Keratinocyte (primary cell): ENCODE data around the gene TRIP6.
A peak's percentile ranks its signal among the peaks of the same experiment; 100 is the strongest.

Experiments used
- EZH2 ChIP-seq: IDR thresholded peaks from one replicate; pipeline ENCODE4 v1.6.1; 2012; ENCODE audit warnings: inconsistent platforms, mild to moderate bottlenecking, low read length, moderate library complexity
- TF ChIP-seq, protein P1 (sequence below), 3 experiments: IDR thresholded peaks in 1 of 3; conservative IDR thresholded peaks in 1 of 3; optimal IDR thresholded peaks in 1 of 3; 2 replicates in 2 of 3; 3 replicates in 1 of 3; pipeline versions ENCODE3 to v1.5.1; 2011; ENCODE audit warnings: low read length in 3 of 3, mild to moderate bottlenecking in 3 of 3, moderate library complexity in 2 of 3, control low read depth in 1 of 3, inconsistent platforms in 1 of 3; ENCODE audit not compliant: insufficient read depth in 2 of 3; ENCODE audit errors: extremely low read depth in 1 of 3

DNA sequence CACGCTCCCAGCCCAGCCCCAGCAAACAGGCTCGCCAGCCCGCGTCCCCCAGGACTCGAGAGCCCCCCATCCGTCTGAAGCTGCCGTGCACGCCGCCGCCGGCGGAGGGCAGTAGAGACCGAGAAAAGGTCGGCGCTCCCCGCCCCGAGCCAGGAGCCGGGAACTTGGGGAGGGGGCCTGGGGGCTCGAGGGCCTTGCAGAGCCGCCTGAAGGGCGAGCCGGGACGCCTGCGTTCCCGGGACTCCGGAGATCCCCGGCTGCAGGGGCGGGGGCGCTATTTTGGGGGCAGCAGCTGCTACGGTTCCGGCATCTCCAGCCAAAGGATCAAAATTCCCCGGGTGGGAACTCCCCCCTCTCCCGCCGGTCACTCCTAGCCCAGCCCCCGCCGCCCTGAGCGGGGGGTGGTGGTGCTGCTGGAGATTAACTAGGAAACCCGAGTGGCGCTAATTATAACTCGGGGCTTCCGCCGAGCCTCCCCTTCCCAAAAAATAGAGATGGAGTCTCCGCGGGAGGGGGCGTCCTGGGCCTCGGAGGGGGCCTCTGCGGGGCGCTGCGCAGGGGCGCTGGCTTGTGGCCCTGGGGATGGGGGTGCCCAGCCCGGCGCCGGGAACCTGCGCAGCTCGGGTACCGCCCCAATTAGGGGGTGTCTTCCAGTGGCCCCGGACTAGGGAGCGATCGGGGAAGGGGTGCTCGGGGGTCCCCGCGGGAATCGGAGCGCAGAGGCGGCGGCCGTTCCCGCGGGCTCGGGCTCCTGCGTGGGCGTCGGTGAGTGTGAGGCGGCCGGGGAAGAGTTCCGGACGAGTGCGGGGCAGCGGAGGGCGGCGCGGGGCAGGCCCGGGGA is 27.9 kb downstream of the TRIP6 start:
- TF ChIP-seq, protein P1, sequence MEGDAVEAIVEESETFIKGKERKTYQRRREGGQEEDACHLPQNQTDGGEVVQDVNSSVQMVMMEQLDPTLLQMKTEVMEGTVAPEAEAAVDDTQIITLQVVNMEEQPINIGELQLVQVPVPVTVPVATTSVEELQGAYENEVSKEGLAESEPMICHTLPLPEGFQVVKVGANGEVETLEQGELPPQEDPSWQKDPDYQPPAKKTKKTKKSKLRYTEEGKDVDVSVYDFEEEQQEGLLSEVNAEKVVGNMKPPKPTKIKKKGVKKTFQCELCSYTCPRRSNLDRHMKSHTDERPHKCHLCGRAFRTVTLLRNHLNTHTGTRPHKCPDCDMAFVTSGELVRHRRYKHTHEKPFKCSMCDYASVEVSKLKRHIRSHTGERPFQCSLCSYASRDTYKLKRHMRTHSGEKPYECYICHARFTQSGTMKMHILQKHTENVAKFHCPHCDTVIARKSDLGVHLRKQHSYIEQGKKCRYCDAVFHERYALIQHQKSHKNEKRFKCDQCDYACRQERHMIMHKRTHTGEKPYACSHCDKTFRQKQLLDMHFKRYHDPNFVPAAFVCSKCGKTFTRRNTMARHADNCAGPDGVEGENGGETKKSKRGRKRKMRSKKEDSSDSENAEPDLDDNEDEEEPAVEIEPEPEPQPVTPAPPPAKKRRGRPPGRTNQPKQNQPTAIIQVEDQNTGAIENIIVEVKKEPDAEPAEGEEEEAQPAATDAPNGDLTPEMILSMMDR (optimal IDR thresholded peaks at IDR 0.05 in 1 of 3, IDR thresholded peaks at IDR 0.05 in 1 of 3, conservative IDR thresholded peaks at IDR 0.05 in 1 of 3; ENCODE audit: extremely low read depth in 1 of 3, insufficient read depth in 2 of 3, low read length in 3 of 3): peak in 1 of 3 experiments; percentile 91
- TF ChIP-seq EZH2: peak; percentile 85
